ENCODE data around the gene MET.
"Not testable (repeated sequence)": the region's sequence is repeated elsewhere in the genome, so short reads cannot be mapped to it uniquely, and the experiment has no call there.

The MET gene

DNA sequence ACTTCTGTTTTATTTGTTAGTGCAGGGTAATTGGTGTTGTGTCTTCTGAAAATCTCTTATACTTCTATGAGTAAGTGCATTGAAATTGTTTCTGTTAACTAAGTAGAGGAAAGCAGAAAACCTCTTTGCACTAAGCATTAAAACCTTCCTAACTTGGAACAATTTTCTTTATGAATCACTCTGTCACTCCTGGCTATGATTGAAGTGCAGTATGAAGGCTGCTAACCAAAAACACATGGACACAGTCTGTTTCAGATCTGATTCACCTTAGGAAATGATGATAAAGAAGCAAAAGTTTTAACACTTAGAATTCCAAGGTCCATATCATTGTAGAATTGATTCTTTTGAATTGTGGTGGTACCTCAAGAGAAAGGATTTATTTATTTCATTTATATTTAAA lies 41.9 kb downstream of the MET start:
- no peak for DNase-seq
- H3K27ac ChIP-seq = no peak overlapping the region
- no peaks in the 10 kb centered on the region for H3K27me3 ChIP-seq (ENCODE audit: insufficient read depth, low read depth, severe bottlenecking)
- no peaks in the 10 kb centered on the region for H3K36me3 ChIP-seq
- no peak overlapping the region for H3K4me3 ChIP-seq (ENCODE audit: low read depth, low read length)
- TF ChIP-seq, protein P1, sequence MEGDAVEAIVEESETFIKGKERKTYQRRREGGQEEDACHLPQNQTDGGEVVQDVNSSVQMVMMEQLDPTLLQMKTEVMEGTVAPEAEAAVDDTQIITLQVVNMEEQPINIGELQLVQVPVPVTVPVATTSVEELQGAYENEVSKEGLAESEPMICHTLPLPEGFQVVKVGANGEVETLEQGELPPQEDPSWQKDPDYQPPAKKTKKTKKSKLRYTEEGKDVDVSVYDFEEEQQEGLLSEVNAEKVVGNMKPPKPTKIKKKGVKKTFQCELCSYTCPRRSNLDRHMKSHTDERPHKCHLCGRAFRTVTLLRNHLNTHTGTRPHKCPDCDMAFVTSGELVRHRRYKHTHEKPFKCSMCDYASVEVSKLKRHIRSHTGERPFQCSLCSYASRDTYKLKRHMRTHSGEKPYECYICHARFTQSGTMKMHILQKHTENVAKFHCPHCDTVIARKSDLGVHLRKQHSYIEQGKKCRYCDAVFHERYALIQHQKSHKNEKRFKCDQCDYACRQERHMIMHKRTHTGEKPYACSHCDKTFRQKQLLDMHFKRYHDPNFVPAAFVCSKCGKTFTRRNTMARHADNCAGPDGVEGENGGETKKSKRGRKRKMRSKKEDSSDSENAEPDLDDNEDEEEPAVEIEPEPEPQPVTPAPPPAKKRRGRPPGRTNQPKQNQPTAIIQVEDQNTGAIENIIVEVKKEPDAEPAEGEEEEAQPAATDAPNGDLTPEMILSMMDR (IDR thresholded peaks at IDR 0.05; ENCODE audit: low read depth, low read length) = no peak
- H3K9me3 ChIP-seq (ENCODE audit: severe bottlenecking) = no peaks in the 10 kb centered on the region

DNA sequence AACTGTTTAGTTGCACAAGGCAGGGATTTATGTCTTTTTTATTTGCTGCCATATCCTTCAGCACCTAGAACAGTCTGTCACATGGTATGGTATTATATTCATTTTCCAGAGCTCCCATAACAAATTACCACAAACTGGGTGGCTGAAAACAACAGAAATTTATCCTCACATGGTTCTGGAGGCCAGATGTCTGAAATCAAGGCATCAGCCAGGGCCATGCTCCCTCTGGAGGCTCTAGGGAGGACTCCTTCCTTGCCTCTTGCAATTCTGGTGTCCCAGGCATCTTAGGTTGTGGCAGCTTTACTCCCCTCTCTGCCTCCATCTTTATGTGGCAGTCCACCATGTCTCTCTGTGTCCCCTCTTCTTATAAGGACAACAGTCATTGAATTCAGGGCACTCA lies 43.1 kb downstream of the MET start:
- TF ChIP-seq, protein P1 (IDR thresholded peaks at IDR 0.05; ENCODE audit: low read depth, low read length) = no peak
- Histone ChIP-seq H3K36me3 (no peaks in the 10 kb centered on the region), H3K4me3 (ENCODE audit: low read depth, low read length) (no peak overlapping the region), H3K27ac (no peak overlapping the region), H3K27me3 (ENCODE audit: insufficient read depth, low read depth, severe bottlenecking) (no peaks in the 10 kb centered on the region), H3K9me3 (ENCODE audit: severe bottlenecking) (no peaks in the 10 kb centered on the region)
- no peak for DNase-seq

DNA sequence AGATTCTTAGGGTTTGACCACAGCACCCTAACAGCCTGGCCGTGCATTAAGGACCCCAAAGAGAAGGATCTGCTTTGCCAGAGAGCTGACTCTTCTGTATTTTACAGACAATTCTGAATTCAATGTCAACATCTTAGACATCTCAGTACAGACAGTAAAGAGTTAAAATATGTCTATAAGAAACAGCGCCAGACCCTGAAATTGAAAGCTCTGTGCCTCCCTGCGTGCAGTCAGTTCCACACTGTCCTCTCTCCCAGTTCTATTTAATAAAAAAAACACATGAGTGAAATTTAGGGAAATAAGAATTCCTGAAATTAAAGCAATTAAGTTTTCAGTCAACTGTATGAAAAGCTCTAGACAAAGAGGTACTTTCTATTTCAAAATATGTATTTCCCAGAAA lies 45.1 kb downstream of the MET start:
- H3K9me3 ChIP-seq (ENCODE audit: severe bottlenecking) = no peaks in the 10 kb centered on the region
- no peaks in the 10 kb centered on the region for H3K36me3 ChIP-seq
- H3K27me3 ChIP-seq (ENCODE audit: insufficient read depth, low read depth, severe bottlenecking) = no peaks in the 10 kb centered on the region
- DNase-seq = no peak
- no peak overlapping the region for H3K27ac ChIP-seq
- TF ChIP-seq, protein P1 (IDR thresholded peaks at IDR 0.05; ENCODE audit: low read depth, low read length) = no peak
- no peak overlapping the region for H3K4me3 ChIP-seq (ENCODE audit: low read depth, low read length)

DNA sequence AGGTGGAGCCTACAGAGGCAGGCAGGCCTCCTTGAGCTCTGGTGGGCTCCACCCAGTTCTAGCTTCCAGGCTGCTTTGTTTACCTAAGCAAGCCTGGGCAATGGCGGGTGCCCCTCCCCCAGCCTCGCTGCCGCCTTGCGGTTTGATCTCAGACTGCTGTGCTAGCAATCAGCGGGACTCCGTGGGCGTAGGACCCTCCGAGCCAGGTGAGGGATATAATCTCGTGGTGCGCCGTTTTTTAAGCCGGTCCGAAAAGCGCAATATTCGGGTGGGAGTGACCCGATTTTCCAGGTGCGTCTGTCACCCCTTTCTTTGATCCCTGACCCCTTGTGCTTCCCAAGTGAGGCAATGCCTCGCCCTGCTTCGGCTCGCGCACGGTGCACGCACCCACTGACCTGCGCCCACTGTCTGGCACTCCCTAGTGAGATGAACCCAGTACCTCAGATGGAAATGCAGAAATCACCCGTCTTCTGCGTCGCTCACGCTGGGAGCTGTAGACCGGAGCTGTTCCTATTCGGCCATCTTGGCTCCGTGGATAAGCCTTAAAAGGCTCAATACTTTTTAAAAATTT lies 52.0 kb downstream of the MET start:
- not testable (repeated sequence) for H3K27me3 ChIP-seq (ENCODE audit: insufficient read depth, low read depth, severe bottlenecking); H3K36me3 ChIP-seq; H3K4me3 ChIP-seq (ENCODE audit: low read depth, low read length); H3K9me3 ChIP-seq (ENCODE audit: severe bottlenecking); H3K27ac ChIP-seq; DNase-seq

DNA sequence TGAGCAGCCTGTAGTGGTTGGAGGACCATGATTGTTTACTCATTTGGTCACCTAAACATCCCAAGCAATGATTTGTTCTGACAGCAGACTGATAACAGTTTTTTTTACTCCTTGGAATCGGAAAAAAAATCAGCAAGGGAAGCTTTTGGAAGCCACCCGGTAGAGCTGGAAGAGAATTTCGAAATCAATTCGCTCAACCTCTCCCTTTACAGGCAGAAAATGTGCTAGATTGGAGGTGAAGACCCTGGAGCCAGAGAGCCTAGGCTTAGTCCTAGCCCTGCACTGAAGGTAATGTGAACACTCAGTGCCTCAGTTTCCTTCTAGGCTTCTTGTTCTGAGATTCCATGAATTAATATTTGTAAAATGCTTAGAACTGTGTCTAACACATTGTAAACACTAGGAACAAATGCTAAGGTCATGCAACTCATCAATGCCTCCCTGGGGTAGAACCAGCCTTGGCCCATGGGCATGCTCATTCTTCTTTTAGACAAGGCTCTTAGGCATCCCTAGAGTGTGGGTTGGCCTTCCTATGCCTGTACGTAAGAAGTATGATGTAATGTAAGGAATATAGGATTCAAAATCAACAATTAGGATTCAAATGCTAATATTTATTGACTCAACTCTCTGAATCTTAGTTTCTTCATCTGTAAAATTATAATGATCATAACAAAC lies 52.7 kb downstream of the MET start:
- Histone ChIP-seq H3K27me3 (ENCODE audit: insufficient read depth, low read depth, severe bottlenecking) (no peaks in the 10 kb centered on the region), H3K36me3 (no peaks in the 10 kb centered on the region), H3K27ac (no peak overlapping the region), H3K9me3 (ENCODE audit: severe bottlenecking) (no peaks in the 10 kb centered on the region), H3K4me3 (ENCODE audit: low read depth, low read length) (no peak overlapping the region)
- TF ChIP-seq, protein P1 (IDR thresholded peaks at IDR 0.05; ENCODE audit: low read depth, low read length) = no peak
- no peak for DNase-seq

DNA sequence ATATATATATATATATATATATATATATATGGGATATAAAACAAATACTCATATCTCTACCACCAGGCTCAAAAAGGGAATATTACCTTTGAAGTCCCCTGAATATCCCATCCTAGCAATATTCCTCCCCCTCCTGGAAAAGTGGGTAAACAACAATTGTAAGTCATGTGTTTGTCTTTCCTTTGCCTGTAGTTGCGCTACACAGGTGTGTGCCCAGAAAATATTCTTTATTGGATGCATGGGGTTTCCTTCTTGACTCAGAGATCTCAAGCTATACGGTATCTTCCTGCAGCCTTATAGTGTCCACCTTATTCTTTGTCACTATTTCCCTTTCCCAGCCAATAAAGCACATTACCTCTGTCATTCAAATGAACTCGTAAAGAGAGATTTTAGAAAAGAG lies 54.2 kb downstream of the MET start:
- Histone ChIP-seq H3K9me3 (ENCODE audit: severe bottlenecking) (no peaks in the 10 kb centered on the region), H3K36me3 (no peaks in the 10 kb centered on the region), H3K27me3 (ENCODE audit: insufficient read depth, low read depth, severe bottlenecking) (no peaks in the 10 kb centered on the region), H3K27ac (no peak overlapping the region), H3K4me3 (ENCODE audit: low read depth, low read length) (no peak overlapping the region)
- TF ChIP-seq, protein P1 (IDR thresholded peaks at IDR 0.05; ENCODE audit: low read depth, low read length) = no peak
- DNase-seq = no peak
